ENCODE data around the gene GSTA1. TPM values are rescaled to one million over a fixed set of nuclear protein-coding genes. Genes with fewer than 3 reads are reported as not detected.
"Not testable (repeated sequence)": the region's sequence is repeated elsewhere in the genome, so short reads cannot be mapped to it uniquely, and the experiment has no call there.

Gene GSTA1
- total RNA-seq, 1 donor from 2014 or later = not detected

GRCh38 chr6:52821842-52822241 is 18.2 kb upstream of the GSTA1 start:
- H3K27me3 ChIP-seq (ENCODE audit: control insufficient read depth, insufficient read depth, low read length) = no peaks in the 10 kb centered on the region
- no peaks in the 10 kb centered on the region for H3K36me3 ChIP-seq (ENCODE audit: control insufficient read depth, insufficient read depth, low read length)
- H3K4me3 ChIP-seq (ENCODE audit: low read depth, low read length) = no peak overlapping the region
- DNase-seq (ENCODE audit: low read depth) (no peak), FAIRE-seq (no peak)
- TF ChIP-seq CTCF (IDR thresholded peaks at IDR 0.05; ENCODE audit: insufficient read depth, low read length, severe bottlenecking) = no peak

GRCh38 chr6:52820198-52820597 is 16.6 kb upstream of the GSTA1 start:
- Histone ChIP-seq H3K4me3 (ENCODE audit: low read depth, low read length) (no peak overlapping the region), H3K36me3 (ENCODE audit: control insufficient read depth, insufficient read depth, low read length) (no peaks in the 10 kb centered on the region), H3K27me3 (ENCODE audit: control insufficient read depth, insufficient read depth, low read length) (no peaks in the 10 kb centered on the region)
- FAIRE-seq = no peak
- TF ChIP-seq CTCF (IDR thresholded peaks at IDR 0.05; ENCODE audit: insufficient read depth, low read length, severe bottlenecking) = no peak
- no peak for DNase-seq (ENCODE audit: low read depth)

- DNase-seq (ENCODE audit: low read depth) = peak; percentile 44
- FAIRE-seq = no peak
- H3K36me3 ChIP-seq (ENCODE audit: control insufficient read depth, insufficient read depth, low read length) = no peaks in the 10 kb centered on the region
- H3K4me3 ChIP-seq (ENCODE audit: low read depth, low read length) = no peak overlapping the region
- no peaks in the 10 kb centered on the region for H3K27me3 ChIP-seq (ENCODE audit: control insufficient read depth, insufficient read depth, low read length)
- peak; percentile 70 for TF ChIP-seq CTCF (IDR thresholded peaks at IDR 0.05; ENCODE audit: insufficient read depth, low read length, severe bottlenecking)
Measured at GRCh38 chr6:52815167-52816092, 11.8 kb upstream of the GSTA1 start.

GRCh38 chr6:52814545-52814944 is 10.9 kb upstream of the GSTA1 start:
- FAIRE-seq; DNase-seq (ENCODE audit: low read depth); H3K27me3 ChIP-seq (ENCODE audit: control insufficient read depth, insufficient read depth, low read length); H3K4me3 ChIP-seq (ENCODE audit: low read depth, low read length); H3K36me3 ChIP-seq (ENCODE audit: control insufficient read depth, insufficient read depth, low read length): not testable (repeated sequence)

- FAIRE-seq; H3K27me3 ChIP-seq (ENCODE audit: control insufficient read depth, insufficient read depth, low read length); DNase-seq (ENCODE audit: low read depth); H3K36me3 ChIP-seq (ENCODE audit: control insufficient read depth, insufficient read depth, low read length); H3K4me3 ChIP-seq (ENCODE audit: low read depth, low read length): not testable (repeated sequence)
Measured at GRCh38 chr6:52809777-52810176, 6.2 kb upstream of the GSTA1 start.

GRCh38 chr6:52808660-52809059 is 5.0 kb upstream of the GSTA1 start:
- Histone ChIP-seq H3K27me3 (ENCODE audit: control insufficient read depth, insufficient read depth, low read length) (peaks cover 3% of the 10 kb centered on the region), H3K36me3 (ENCODE audit: control insufficient read depth, insufficient read depth, low read length) (no peaks in the 10 kb centered on the region), H3K4me3 (ENCODE audit: low read depth, low read length) (no peak overlapping the region)
- FAIRE-seq (no peak), DNase-seq (ENCODE audit: low read depth) (no peak)
- TF ChIP-seq CTCF (IDR thresholded peaks at IDR 0.05; ENCODE audit: insufficient read depth, low read length, severe bottlenecking) = no peak

- FAIRE-seq = no peak
- no peak for DNase-seq (ENCODE audit: low read depth)
- H3K27me3 ChIP-seq (ENCODE audit: control insufficient read depth, insufficient read depth, low read length) = peaks cover 1% of the 10 kb centered on the region
- TF ChIP-seq CTCF (IDR thresholded peaks at IDR 0.05; ENCODE audit: insufficient read depth, low read length, severe bottlenecking) = no peak
- H3K4me3 ChIP-seq (ENCODE audit: low read depth, low read length) = no peak overlapping the region
- H3K36me3 ChIP-seq (ENCODE audit: control insufficient read depth, insufficient read depth, low read length) = no peaks in the 10 kb centered on the region
Measured at GRCh38 chr6:52802806-52803205, 810 bp downstream of the GSTA1 start.
